Left hindlimb (tissue), 1 donor: ENCODE measurements around the gene BDKRB2.

Experiments used
- DNase-seq: peaks from one replicate; pipeline ENCODE4 v3.0.0-alpha.2; 2018

BDKRB2 gene

GRCh38 chr14:96177766-96178375 is 26.8 kb upstream of the BDKRB2 start:
- no peak for DNase-seq

GRCh38 chr14:96178461-96179321 is 25.9 kb upstream of the BDKRB2 start:
- no peak for DNase-seq

- DNase-seq, result no peak
These were observed 24.4 kb upstream of the BDKRB2 start for GRCh38 chr14:96180043-96180874.

- DNase-seq, result no peak
These were observed 23.2 kb upstream of the BDKRB2 start for GRCh38 chr14:96181186-96182056.

GRCh38 chr14:96182546-96182945 is 22.1 kb upstream of the BDKRB2 start:
- DNase-seq, result no peak

GRCh38 chr14:96184737-96185136 is 19.9 kb upstream of the BDKRB2 start:
- no peak for DNase-seq

- DNase-seq, result no peak
These were observed 17.2 kb upstream of the BDKRB2 start for GRCh38 chr14:96187216-96188031.

- DNase-seq, result no peak
These were observed 15.3 kb upstream of the BDKRB2 start for GRCh38 chr14:96189281-96189711.

GRCh38 chr14:96191353-96191752 is 13.3 kb upstream of the BDKRB2 start:
- DNase-seq, result peak; percentile 57

GRCh38 chr14:96191841-96192462 is 12.7 kb upstream of the BDKRB2 start:
- DNase-seq, result no peak

GRCh38 chr14:96192975-96193805 is 11.4 kb upstream of the BDKRB2 start:
- DNase-seq, result no peak

- no peak for DNase-seq
These were observed 10.4 kb upstream of the BDKRB2 start for GRCh38 chr14:96194262-96194656.

- no peak for DNase-seq
These were observed 9.8 kb upstream of the BDKRB2 start for GRCh38 chr14:96194657-96195431.

- no peak for DNase-seq
These were observed 9.1 kb upstream of the BDKRB2 start for GRCh38 chr14:96195441-96196081.

- no peak for DNase-seq
These were observed 7.3 kb upstream of the BDKRB2 start for GRCh38 chr14:96197163-96197852.

- no peak for DNase-seq
These were observed 6.7 kb upstream of the BDKRB2 start for GRCh38 chr14:96197969-96198368.

GRCh38 chr14:96198430-96199130 is 6.1 kb upstream of the BDKRB2 start:
- DNase-seq, result no peak
